ENCODE data around the gene LRFN4.

The LRFN4 gene

DNA sequence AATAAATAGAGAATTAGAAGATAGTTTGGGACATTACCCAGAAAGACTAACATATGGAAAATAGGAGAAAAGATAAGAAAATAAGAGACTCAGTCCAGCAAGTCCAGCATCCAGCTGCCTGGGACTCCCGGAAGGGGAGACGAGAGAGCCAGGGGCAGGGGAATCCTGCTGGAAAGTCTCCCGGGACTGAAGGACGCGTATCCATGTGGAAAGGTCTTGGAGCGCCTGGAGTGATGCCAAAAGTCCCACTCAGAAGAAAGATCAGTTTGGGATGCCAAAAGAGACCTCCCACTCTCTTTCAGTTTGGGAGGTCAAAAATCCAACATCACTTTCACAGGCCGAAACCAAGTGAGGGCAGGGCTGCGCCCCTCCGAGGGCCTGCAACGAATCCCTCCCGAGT, 30.7 kb downstream of the LRFN4 start:
- H3K4me3 ChIP-seq (ENCODE audit: insufficient read depth, low read length, poor library complexity, severe bottlenecking) = no peak overlapping the region
- H3K27me3 ChIP-seq (ENCODE audit: low read length) = no peaks in the 10 kb centered on the region
- no peaks in the 10 kb centered on the region for H3K36me3 ChIP-seq (ENCODE audit: low read length)
- no peak overlapping the region for H3K9ac ChIP-seq (ENCODE audit: low read length)
- no peak overlapping the region for H3K4me2 ChIP-seq (ENCODE audit: low read depth, low read length, poor library complexity, severe bottlenecking)
- no peaks in the 10 kb centered on the region for H3K79me2 ChIP-seq (ENCODE audit: insufficient read depth, low read length)
- no peaks in the 10 kb centered on the region for H3K9me3 ChIP-seq (ENCODE audit: insufficient read depth, low read length)
- no peaks in the 10 kb centered on the region for H4K20me1 ChIP-seq (ENCODE audit: low read depth, low read length)
- H3F3A ChIP-seq (ENCODE audit: insufficient read depth) = no peaks in the 10 kb centered on the region
- H3K9me2 ChIP-seq (replicated peaks; ENCODE audit: insufficient read depth, low read length) = no peaks in the 10 kb centered on the region
- TF ChIP-seq, protein P1, sequence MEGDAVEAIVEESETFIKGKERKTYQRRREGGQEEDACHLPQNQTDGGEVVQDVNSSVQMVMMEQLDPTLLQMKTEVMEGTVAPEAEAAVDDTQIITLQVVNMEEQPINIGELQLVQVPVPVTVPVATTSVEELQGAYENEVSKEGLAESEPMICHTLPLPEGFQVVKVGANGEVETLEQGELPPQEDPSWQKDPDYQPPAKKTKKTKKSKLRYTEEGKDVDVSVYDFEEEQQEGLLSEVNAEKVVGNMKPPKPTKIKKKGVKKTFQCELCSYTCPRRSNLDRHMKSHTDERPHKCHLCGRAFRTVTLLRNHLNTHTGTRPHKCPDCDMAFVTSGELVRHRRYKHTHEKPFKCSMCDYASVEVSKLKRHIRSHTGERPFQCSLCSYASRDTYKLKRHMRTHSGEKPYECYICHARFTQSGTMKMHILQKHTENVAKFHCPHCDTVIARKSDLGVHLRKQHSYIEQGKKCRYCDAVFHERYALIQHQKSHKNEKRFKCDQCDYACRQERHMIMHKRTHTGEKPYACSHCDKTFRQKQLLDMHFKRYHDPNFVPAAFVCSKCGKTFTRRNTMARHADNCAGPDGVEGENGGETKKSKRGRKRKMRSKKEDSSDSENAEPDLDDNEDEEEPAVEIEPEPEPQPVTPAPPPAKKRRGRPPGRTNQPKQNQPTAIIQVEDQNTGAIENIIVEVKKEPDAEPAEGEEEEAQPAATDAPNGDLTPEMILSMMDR (IDR thresholded peaks at IDR 0.05; ENCODE audit: insufficient read depth, low read length, poor library complexity, severe bottlenecking) = no peak
- no peak for TF ChIP-seq EZH2phosphoT487 (conservative IDR thresholded peaks at IDR 0.05; ENCODE audit: low read length)
- no peak overlapping the region for H2AFZ ChIP-seq (ENCODE audit: low read depth, low read length, severe bottlenecking)
- H3K27ac ChIP-seq (ENCODE audit: low read depth, low read length) = no peak overlapping the region

DNA sequence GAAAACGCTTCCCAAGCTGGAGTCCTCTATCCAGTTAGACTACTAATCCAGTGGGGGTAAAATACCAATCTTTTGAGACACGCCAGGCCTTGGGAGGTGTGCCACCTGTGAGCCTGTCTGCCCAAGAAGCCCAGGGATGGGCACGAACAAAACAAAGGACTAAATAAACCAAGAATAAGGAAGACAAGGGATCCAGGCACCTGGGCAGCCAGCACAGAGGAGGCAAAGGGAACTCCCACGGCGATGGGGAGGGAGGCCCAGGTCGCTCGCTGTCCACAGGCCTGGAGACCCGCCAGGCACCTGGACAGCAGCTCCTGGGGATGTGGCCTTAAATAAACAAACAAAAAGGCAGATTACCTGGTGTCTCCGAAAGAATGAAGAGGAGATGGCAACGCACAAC, 31.4 kb downstream of the LRFN4 start:
- TF ChIP-seq EZH2phosphoT487 (conservative IDR thresholded peaks at IDR 0.05; ENCODE audit: low read length) = no peak
- TF ChIP-seq, protein P1 (IDR thresholded peaks at IDR 0.05; ENCODE audit: insufficient read depth, low read length, poor library complexity, severe bottlenecking) = no peak
- Histone ChIP-seq H3K27me3 (ENCODE audit: low read length) (no peaks in the 10 kb centered on the region), H3K9ac (ENCODE audit: low read length) (no peak overlapping the region), H2AFZ (ENCODE audit: low read depth, low read length, severe bottlenecking) (no peak overlapping the region), H3K27ac (ENCODE audit: low read depth, low read length) (no peak overlapping the region), H3K79me2 (ENCODE audit: insufficient read depth, low read length) (no peaks in the 10 kb centered on the region), H3K9me2 (replicated peaks; ENCODE audit: insufficient read depth, low read length) (no peaks in the 10 kb centered on the region), H4K20me1 (ENCODE audit: low read depth, low read length) (no peaks in the 10 kb centered on the region), H3F3A (ENCODE audit: insufficient read depth) (no peaks in the 10 kb centered on the region), H3K4me2 (ENCODE audit: low read depth, low read length, poor library complexity, severe bottlenecking) (no peak overlapping the region), H3K9me3 (ENCODE audit: insufficient read depth, low read length) (no peaks in the 10 kb centered on the region), H3K4me3 (ENCODE audit: insufficient read depth, low read length, poor library complexity, severe bottlenecking) (no peak overlapping the region), H3K36me3 (ENCODE audit: low read length) (no peaks in the 10 kb centered on the region)

DNA sequence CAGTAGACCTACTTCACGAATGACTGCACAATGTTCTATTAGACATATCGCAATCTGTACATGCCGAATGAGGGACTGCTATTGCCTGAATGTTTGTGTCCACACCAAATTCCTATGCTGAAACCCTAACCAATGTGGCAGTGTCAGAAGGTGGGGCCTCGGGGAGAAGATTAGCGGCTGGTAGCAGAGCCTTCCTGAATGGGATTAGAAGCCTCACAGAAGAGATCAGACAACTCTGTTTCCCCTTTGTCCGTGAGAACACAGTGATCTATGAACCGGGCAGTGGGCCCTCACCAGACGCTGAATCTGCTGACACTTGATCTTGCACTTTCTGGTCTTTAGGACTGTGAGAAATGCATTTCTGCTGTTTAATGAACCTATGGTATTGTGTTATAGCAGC, 33.1 kb downstream of the LRFN4 start:
- Histone ChIP-seq H3F3A (ENCODE audit: insufficient read depth) (no peaks in the 10 kb centered on the region), H3K4me2 (ENCODE audit: low read depth, low read length, poor library complexity, severe bottlenecking) (no peak overlapping the region), H2AFZ (ENCODE audit: low read depth, low read length, severe bottlenecking) (no peak overlapping the region), H3K79me2 (ENCODE audit: insufficient read depth, low read length) (no peaks in the 10 kb centered on the region), H3K27me3 (ENCODE audit: low read length) (no peaks in the 10 kb centered on the region), H4K20me1 (ENCODE audit: low read depth, low read length) (no peaks in the 10 kb centered on the region), H3K27ac (ENCODE audit: low read depth, low read length) (no peak overlapping the region), H3K36me3 (ENCODE audit: low read length) (no peaks in the 10 kb centered on the region), H3K9me3 (ENCODE audit: insufficient read depth, low read length) (no peaks in the 10 kb centered on the region), H3K9me2 (replicated peaks; ENCODE audit: insufficient read depth, low read length) (no peaks in the 10 kb centered on the region), H3K9ac (ENCODE audit: low read length) (no peak overlapping the region), H3K4me3 (ENCODE audit: insufficient read depth, low read length, poor library complexity, severe bottlenecking) (no peak overlapping the region)
- TF ChIP-seq, protein P1 (IDR thresholded peaks at IDR 0.05; ENCODE audit: insufficient read depth, low read length, poor library complexity, severe bottlenecking) = no peak
- no peak for TF ChIP-seq EZH2phosphoT487 (conservative IDR thresholded peaks at IDR 0.05; ENCODE audit: low read length)
